Heart right ventricle (tissue), 16 donors: ENCODE results near the gene KRT80. TPM values are rescaled to one million over a fixed set of nuclear protein-coding genes. Genes with fewer than 3 reads are reported as not detected.

ENCODE experiments used
- ATAC-seq, 8 donors: fragments of 200-7000 bp; cut with Tn5 transposase; one replicate each; pipeline ENCODE4 v1.9.1; 2020; ENCODE audit warnings: mild to moderate bottlenecking in 8 of 8, moderate library complexity in 8 of 8, moderate number of reproducible peaks in 1 of 8
- DNase-seq, 2 donors: peaks; one replicate each; pipeline ENCODE4 v3.0.0-alpha.2; 2020
- H3K27ac ChIP-seq, 10 donors: fragments of 200-600 bp; sonication (generic) in 2 of 10; one replicate each; pipeline versions ENCODE4 v1.5.0 to v1.8.0; 2020 to 2022; ENCODE audit warnings: mild to moderate bottlenecking in 3 of 10
- H3K27me3 ChIP-seq, 7 donors: fragments of 200-600 bp; one replicate each; pipeline ENCODE4 v1.8.0; 2021 to 2022; ENCODE audit warnings: mild to moderate bottlenecking in 2 of 7
- H3K36me3 ChIP-seq, 9 donors: fragments of 200-600 bp; sonication (generic) in 1 of 9; one replicate each; pipeline versions ENCODE4 v1.5.0 to v1.8.0; 2020 to 2022; ENCODE audit warnings: mild to moderate bottlenecking in 2 of 9
- H3K4me1 ChIP-seq, 9 donors: fragments of 200-600 bp; sonication (generic) in 1 of 9; one replicate each; pipeline versions ENCODE4 v1.5.0 to v1.8.0; 2020 to 2022; ENCODE audit warnings: mild to moderate bottlenecking in 4 of 9
- H3K4me3 ChIP-seq, 10 donors: fragments of 200-600 bp; sonication (generic) in 2 of 10; one replicate each; pipeline versions ENCODE4 v1.5.0 to v1.8.0; 2020 to 2022; ENCODE audit warnings: mild to moderate bottlenecking in 7 of 10, moderate library complexity in 2 of 10
- H3K9me3 ChIP-seq, 11 donors: fragments of 200-600 bp in 10 of 11; sonication (generic) in 2 of 11; one replicate each; pipeline versions ENCODE4 v1.5.0 to v1.8.0; 2013 to 2022; ENCODE audit warnings: mild to moderate bottlenecking in 2 of 11, control low read depth in 1 of 11, moderate library complexity in 1 of 11
- WGBS, 2 donors: extraction: QIAGEN DNeasy Blood & Tissue Kit; methylation state at CpG; one replicate each; pipeline ENCODE4 v1.1.7; 2013; ENCODE audit warnings: inconsistent platforms in 1 of 2; 5-methylcytosine and 5-hydroxymethylcytosine counted together
- intact Hi-C, 10 donors: fragments of 100-400 bp; cut with DNase I; formaldehyde crosslinking; loops; one replicate each; pipeline versions ENCODE4 v1.11.1 to v1.14.2; 2022
- polyA plus RNA-seq, 2 donors: library from polyadenylated mRNA; stranded (reverse); fragments of 200-250 nt; gene quantifications; one replicate each; pipeline ENCODE4 v1.2.3, GENCODE V29; 2013
- total RNA-seq, 10 donors: library from RNA; stranded (reverse); fragmentation: NEBNext Ultra II Directional in 3 of 10; extraction: Animal tissue kit (Norgen Biotek cat#: 25700) in 3 of 10; gene quantifications; one replicate each; pipeline versions ENCODE4 v1.2.1 to v1.2.4, GENCODE V29; 2021 to 2023
- TF ChIP-seq, protein P1 (sequence below), 9 donors: fragments of 200-600 bp; sonication (generic) in 2 of 9; IDR thresholded peaks; one replicate each; pipeline versions ENCODE4 v1.5.0 to v1.8.0; 2021 to 2022; ENCODE audit warnings: antibody characterized with exemption in 9 of 9, mild to moderate bottlenecking in 5 of 9, moderate library complexity in 1 of 9
- donor health status: Arrhythmogenic right ventricular cardiomyopathy.
- donor health status: ischemic (EF 13 %, LVEDD 7.1; RV severe dilation, severe dysfunction).
- donor health status: healthy with polysubstance abuse.
- donor health status: DM: no; HTN: yes; CAD: no.
- donor health status: DM: no; HTN: no; CAD: no.
- donor health status: ischemic (EF 25% LVEDD 6.9; RV normal size, moderate dysfunction).
- donor health status: ischemic (EF 25% LVEDD 5.7; RV mildly dilated, moderate dysfunction).
- donor health status: healthy.
- donor health status: DM: yes; HTN: yes; CAD: no.
- donor health status: Ischemic cardiomyopathy.
- donor health status: ischemic (EF 35%, LVEDD 5.7; RV mildly dilated, moderate dysfunction).
- donor health status: nonischemic (EF 11% LVEDD 7.7; RV severe dilation, severe dysfunction).
- donor health status: DM: yes; HTN: yes; CAD: no.
- donor health status: PGD.
- donor health status: ischemic (EF 29% LVEDD 5.4; RV normal size, mild dysfunction).
- donor health status: nonischemic (EF 23%, LVEDD 6.1; RV moderate dilation, normal function).

Gene KRT80
- total and polyA plus RNA-seq, 12 donors: 0.07 to 0.79 (median 0.16) TPM; not detected in 1

DNA sequence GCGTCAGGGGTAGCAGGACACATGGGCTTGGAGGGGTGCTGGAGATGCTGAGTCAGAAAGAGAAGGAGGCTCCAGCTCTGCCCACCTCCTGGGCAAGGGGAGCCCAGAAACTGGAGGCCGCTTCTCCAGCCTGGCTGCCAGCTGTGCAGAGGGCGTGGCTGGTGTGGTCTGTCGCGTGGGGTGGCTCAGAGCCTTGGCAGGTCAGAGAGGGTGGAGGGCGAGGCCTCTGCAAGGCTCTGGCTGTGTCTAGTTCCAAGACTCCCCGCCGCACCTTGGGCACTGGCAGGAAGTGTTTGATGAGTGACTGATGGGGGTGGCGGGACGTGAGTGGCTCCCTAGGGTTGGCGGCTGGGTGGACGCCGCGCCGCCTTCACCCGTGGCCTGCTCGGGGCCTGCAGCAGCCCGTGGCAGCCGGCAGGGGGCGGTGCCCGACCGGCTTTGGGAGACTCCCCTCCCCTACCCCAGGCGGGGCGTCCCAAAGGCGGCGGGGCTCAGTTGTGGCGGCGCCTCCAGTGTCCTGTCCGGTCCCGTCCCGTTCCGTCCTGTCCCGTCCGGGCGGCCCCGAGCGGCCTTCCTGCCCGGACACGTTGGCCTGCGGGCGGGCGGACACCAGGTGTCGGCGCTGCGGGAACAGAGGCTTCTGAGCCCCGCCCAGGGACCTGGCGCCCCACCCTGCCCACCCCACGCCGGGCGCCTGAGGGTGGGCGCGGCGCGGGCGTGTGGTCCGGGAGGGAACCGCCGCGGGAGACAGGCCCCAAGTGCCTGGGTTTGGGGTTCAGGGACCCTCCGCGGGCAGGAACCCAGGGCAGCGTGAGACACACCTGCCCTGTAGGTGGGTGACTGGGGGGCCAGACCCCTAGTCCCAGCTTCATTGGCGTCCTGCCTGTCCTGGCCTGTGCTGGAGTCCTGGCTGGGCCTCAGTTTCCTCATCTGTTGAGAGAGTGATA, 39.7 kb downstream of the KRT80 start:
- peaks cover 29 to 51% (median 38%) of the 10 kb centered on the region in 9 donors for H3K4me1 ChIP-seq
- H3K36me3 ChIP-seq: no peaks in the 10 kb centered on the region
- TF ChIP-seq, protein P1, sequence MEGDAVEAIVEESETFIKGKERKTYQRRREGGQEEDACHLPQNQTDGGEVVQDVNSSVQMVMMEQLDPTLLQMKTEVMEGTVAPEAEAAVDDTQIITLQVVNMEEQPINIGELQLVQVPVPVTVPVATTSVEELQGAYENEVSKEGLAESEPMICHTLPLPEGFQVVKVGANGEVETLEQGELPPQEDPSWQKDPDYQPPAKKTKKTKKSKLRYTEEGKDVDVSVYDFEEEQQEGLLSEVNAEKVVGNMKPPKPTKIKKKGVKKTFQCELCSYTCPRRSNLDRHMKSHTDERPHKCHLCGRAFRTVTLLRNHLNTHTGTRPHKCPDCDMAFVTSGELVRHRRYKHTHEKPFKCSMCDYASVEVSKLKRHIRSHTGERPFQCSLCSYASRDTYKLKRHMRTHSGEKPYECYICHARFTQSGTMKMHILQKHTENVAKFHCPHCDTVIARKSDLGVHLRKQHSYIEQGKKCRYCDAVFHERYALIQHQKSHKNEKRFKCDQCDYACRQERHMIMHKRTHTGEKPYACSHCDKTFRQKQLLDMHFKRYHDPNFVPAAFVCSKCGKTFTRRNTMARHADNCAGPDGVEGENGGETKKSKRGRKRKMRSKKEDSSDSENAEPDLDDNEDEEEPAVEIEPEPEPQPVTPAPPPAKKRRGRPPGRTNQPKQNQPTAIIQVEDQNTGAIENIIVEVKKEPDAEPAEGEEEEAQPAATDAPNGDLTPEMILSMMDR (IDR thresholded peaks at IDR 0.05): peak; percentile 68 to 95 (median 92)
- H3K27ac ChIP-seq: peak overlapping the region in 5 of 10 donors; percentile 24 to 72 (median 34)
- 16 to 18% methylated on average over 55 to 63 of the region's 63 CpGs for WGBS, 2 donors
- ATAC-seq (peak; percentile 41 to 68 (median 60)), DNase-seq (peak; percentile 63 to 82)
- peak overlapping the region in 9 of 10 donors; percentile 17 to 52 (median 44) for H3K4me3 ChIP-seq
- intact Hi-C loops: loop anchor here in 9 of 10 donors (5.0 to 10.0 kb wide), 9 partner anchors 173 to 833 kb away; partner anchors contain the start of gene KRT83 (in 1 of the 9)
- peaks cover 0 to 11% (median 0%) of the 10 kb centered on the region in 7 donors for H3K27me3 ChIP-seq
- no peaks in the 10 kb centered on the region for H3K9me3 ChIP-seq

DNA sequence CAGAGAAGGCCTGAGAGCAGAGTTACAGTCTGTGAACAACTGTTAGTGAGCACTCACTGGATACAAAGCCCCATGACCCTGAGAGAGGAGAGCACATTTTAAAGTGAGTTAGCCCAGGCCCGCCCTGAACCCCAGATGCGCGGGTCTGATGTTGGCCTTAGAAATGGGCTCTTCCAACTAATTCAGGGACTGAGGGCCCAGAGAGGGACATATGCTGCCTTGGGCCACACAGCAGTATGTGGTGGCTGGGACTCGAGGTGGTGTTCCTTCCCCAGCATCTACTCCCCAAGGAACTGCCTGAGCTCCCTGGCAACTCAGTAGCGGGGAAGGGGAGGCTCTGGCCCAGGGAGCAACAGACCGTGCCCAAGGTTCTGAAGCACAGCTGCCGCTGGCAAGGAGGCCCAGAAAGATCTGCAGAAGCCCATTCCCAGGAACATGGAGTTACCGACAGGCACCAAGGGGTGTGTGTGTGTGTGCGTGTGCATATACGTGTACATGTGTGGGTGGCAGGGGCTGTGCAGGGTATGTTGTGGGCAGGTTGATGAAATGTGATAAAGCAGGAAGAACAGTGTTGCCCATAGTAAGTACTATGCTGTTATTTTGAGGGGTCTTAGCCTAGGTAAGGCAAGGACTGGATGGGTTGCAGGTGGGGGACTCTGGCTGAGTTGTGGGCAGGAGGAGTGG, 40.5 kb downstream of the KRT80 start:
- ATAC-seq: no peak

DNA sequence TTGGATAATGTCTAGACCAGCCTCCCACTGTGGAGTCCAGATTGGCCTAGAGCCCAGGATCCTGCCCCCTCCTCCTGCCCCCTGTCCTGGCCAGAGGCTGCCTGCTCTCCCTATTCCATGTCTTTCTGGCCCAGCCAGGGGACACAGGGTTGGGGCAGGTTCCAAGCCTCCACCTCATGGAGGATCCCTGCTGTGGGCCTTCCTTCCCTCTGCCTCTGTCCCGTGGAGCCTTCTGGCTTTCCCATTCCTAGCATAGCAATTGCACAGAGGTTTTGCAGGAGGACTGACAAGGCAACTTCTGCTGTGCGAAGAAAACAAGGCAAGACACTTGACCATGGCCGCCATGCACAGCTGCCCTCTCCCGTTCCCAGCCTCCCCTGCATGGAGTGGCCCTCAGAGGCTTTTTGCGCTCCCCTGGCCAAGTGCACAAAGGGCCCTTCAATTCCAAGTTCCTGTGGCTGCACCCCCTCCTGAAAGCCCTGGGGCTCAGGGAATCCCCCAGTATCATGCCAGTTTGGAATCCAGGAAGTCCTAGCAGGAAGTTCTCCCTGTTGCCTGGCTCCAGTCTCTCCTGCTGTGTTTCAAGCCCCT, 42.1 kb downstream of the KRT80 start:
- ATAC-seq (no peak), DNase-seq (no peak)
- no peaks in the 10 kb centered on the region for H3K36me3 ChIP-seq
- H3K4me3 ChIP-seq: no peak overlapping the region
- TF ChIP-seq, protein P1 (IDR thresholded peaks at IDR 0.05): no peak
- H3K27me3 ChIP-seq: peaks cover 0 to 11% (median 0%) of the 10 kb centered on the region in 7 donors
- peaks cover 27 to 58% (median 44%) of the 10 kb centered on the region in 9 donors for H3K4me1 ChIP-seq
- 76 to 79% methylated on average over 5 of the region's 5 CpGs for WGBS, 2 donors
- intact Hi-C loops: loop anchor here in 9 of 10 donors (5.0 to 10.0 kb wide), 10 partner anchors 175 to 843 kb away; partner anchors contain the start of gene KRT83 (in 1 of the 9)
- H3K27ac ChIP-seq: peak overlapping the region in 5 of 10 donors; percentile 2 to 88 (median 60)
- H3K9me3 ChIP-seq: no peaks in the 10 kb centered on the region

More for the DNA sequence above, 40.5 kb downstream of the KRT80 start:
- Histone ChIP-seq H3K36me3 (no peaks in the 10 kb centered on the region), H3K27me3 (peaks cover 0 to 11% (median 0%) of the 10 kb centered on the region in 7 donors), H3K4me3 (no peak overlapping the region), H3K9me3 (no peaks in the 10 kb centered on the region), H3K27ac (peak overlapping the region in 1 of 10 donors; percentile 72), H3K4me1 (peaks cover 32 to 59% (median 44%) of the 10 kb centered on the region in 9 donors)
- TF ChIP-seq, protein P1 (IDR thresholded peaks at IDR 0.05): no peak
- no peak for DNase-seq
- 93 to 98% methylated on average over 10 of the region's 10 CpGs for WGBS, 2 donors
- intact Hi-C loops: loop anchor here in 9 of 10 donors (5.0 to 10.0 kb wide), 9 partner anchors 174 to 834 kb away; partner anchors contain the start of gene KRT83 (in 1 of the 9)
